Measurements from ENCODE around the gene PHLDA1.

DNA sequence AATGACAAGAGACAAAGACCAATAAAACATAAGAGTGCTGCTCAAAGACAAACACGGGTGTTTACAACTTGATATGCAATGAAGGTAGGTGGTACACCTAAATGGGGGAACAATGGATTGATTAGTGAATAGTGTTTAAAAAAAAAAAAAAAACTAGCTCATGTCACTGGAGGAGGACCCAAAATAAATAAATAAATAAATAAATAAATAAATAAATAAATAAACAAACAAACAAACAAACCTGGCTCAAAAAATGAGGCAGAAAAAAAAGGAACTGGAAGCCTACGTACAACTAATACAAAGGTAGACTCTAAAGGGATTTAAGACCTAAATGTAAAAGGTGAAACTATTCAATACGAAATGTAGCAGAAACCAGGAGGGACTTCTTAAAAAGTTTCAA lies 34.3 kb upstream of the PHLDA1 start:
- TF ChIP-seq POLR2A (IDR thresholded peaks at IDR 0.05) (no peak), CTCF (IDR thresholded peaks at IDR 0.05) (no peak)

Measured in thyroid gland (tissue), 4 donors.